ENCODE results near the gene LRRIQ4.

The LRRIQ4 gene

GRCh38 chr3:169772305-169772896 is 40.3 kb upstream of the LRRIQ4 start:
- TF ChIP-seq CTCF (IDR thresholded peaks at IDR 0.05; ENCODE audit: low read depth, low read length, missing control alignments), result no peak
- DNase-seq (ENCODE audit: low read depth), result no peak
- peak overlapping the region; percentile 76 for H3K4me3 ChIP-seq (ENCODE audit: low read depth, low read length)

- H3K4me3 ChIP-seq (ENCODE audit: low read depth, low read length), result peak within 1 kb of the TSS; percentile 76
- DNase-seq (ENCODE audit: low read depth), result peak; percentile 77
- TF ChIP-seq CTCF (IDR thresholded peaks at IDR 0.05; ENCODE audit: low read depth, low read length, missing control alignments), result peak; percentile 3
Measured at GRCh38 chr3:169772897-169773816, 39.5 kb upstream of the LRRIQ4 start, which contains the start of gene MYNN. Gene MYNN, plus strand, starts transcription at chr3:169773396. Its CDS starts 900 bp downstream, at chr3:169774296.

- no peak for DNase-seq (ENCODE audit: low read depth)
- TF ChIP-seq CTCF (IDR thresholded peaks at IDR 0.05; ENCODE audit: low read depth, low read length, missing control alignments), result no peak
- peak overlapping the region; percentile 76 for H3K4me3 ChIP-seq (ENCODE audit: low read depth, low read length)
Measured at GRCh38 chr3:169774186-169774585, 38.5 kb upstream of the LRRIQ4 start.

GRCh38 chr3:169777822-169778221 is 34.8 kb upstream of the LRRIQ4 start:
- TF ChIP-seq CTCF (IDR thresholded peaks at IDR 0.05; ENCODE audit: low read depth, low read length, missing control alignments), result no peak
- no peak overlapping the region for H3K4me3 ChIP-seq (ENCODE audit: low read depth, low read length)
- DNase-seq (ENCODE audit: low read depth), result no peak

GRCh38 chr3:169780742-169781141 is 31.9 kb upstream of the LRRIQ4 start:
- no peak for TF ChIP-seq CTCF (IDR thresholded peaks at IDR 0.05; ENCODE audit: low read depth, low read length, missing control alignments)
- no peak for DNase-seq (ENCODE audit: low read depth)
- no peak overlapping the region for H3K4me3 ChIP-seq (ENCODE audit: low read depth, low read length)

- DNase-seq (ENCODE audit: low read depth), result no peak
- TF ChIP-seq CTCF (IDR thresholded peaks at IDR 0.05; ENCODE audit: low read depth, low read length, missing control alignments), result no peak
- no peak overlapping the region for H3K4me3 ChIP-seq (ENCODE audit: low read depth, low read length)
Measured at GRCh38 chr3:169781209-169781855, 31.3 kb upstream of the LRRIQ4 start.

Data from GM12864 (cell line).